ENCODE data around the gene NFATC2. TPM values are rescaled to one million over a fixed set of nuclear protein-coding genes. Genes with fewer than 3 reads are reported as not detected.
"Not testable (repeated sequence)": the region's sequence is repeated elsewhere in the genome, so short reads cannot be mapped to it uniquely, and the experiment has no call there.

Gene NFATC2
- polyA plus RNA-seq, 2 donors, result 0.75 to 0.90 TPM

DNA sequence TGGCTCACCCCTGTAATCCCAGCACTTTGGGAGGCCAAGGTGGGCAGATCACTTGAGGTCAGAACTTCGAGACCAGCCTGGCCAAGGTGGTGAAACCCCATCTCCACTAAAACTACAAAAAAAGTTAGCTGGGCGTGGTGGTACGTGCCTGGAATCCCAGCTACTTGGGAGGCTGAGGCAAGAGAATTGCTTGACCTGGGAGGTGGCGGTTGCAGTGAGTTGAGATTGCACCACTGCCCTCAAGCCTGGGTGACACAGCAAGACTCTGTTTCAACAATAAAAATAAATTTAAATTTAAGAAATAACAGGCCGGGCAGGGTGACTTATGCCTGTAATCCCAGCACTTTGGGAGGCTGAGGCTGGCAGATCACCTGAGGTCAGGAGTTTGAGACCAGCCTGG, 80.7 kb downstream of the NFATC2 start:
- not testable (repeated sequence) for H3K4me3 ChIP-seq (ENCODE audit: low read depth in 1 of 2, low read length in 2 of 2); H3K9me3 ChIP-seq (ENCODE audit: control insufficient read depth in 2 of 2, insufficient read depth in 1 of 2, low read depth in 1 of 2, low read length in 1 of 2); H3K36me3 ChIP-seq (ENCODE audit: control insufficient read depth in 2 of 2, insufficient read depth in 2 of 2, low read length in 1 of 2); H3K27me3 ChIP-seq (ENCODE audit: control insufficient read depth in 1 of 2, insufficient read depth in 2 of 2, low read length in 2 of 2); H3K27ac ChIP-seq (ENCODE audit: low read depth in 2 of 2, low read length in 1 of 2)
- 90 to 92% methylated on average over 5 of the region's 5 CpGs for WGBS, 2 donors
- peaks cover 3 to 14% of the 10 kb centered on the region in 2 donors for H3K4me1 ChIP-seq (ENCODE audit: control insufficient read depth in 2 of 2, insufficient read depth in 2 of 2, low read length in 1 of 2)

DNA sequence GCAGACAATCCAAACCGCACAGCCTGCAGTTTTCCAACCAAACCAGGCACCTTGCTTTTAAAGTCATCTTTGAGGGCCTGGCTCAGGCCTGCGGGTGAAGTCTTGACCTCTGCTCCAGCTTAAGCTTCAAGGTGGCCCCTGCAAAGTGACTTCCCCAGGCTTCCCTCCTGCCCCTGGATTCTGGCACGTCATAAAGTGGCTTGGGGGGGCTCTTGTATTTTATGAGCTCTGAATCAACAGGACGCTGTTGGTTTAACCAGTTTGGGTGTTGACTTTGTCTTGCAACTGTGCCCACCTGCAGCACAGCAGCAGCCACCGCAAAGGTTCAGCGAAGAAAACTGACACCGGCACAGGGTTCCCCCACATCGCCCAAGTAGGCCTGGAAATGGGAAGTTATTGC, 81.2 kb downstream of the NFATC2 start:
- Histone ChIP-seq H3K36me3 (ENCODE audit: control insufficient read depth in 2 of 2, insufficient read depth in 2 of 2, low read length in 1 of 2) (no peaks in the 10 kb centered on the region), H3K9me3 (ENCODE audit: control insufficient read depth in 2 of 2, insufficient read depth in 1 of 2, low read depth in 1 of 2, low read length in 1 of 2) (no peaks in the 10 kb centered on the region), H3K4me1 (ENCODE audit: control insufficient read depth in 2 of 2, insufficient read depth in 2 of 2, low read length in 1 of 2) (peaks cover 3 to 18% of the 10 kb centered on the region in 2 donors), H3K27ac (ENCODE audit: low read depth in 2 of 2, low read length in 1 of 2) (no peak overlapping the region), H3K4me3 (ENCODE audit: low read depth in 1 of 2, low read length in 2 of 2) (no peak overlapping the region), H3K27me3 (ENCODE audit: control insufficient read depth in 1 of 2, insufficient read depth in 2 of 2, low read length in 2 of 2) (no peaks in the 10 kb centered on the region)
- WGBS, 2 donors, result 93 to 95% methylated on average over 8 of the region's 8 CpGs

DNA sequence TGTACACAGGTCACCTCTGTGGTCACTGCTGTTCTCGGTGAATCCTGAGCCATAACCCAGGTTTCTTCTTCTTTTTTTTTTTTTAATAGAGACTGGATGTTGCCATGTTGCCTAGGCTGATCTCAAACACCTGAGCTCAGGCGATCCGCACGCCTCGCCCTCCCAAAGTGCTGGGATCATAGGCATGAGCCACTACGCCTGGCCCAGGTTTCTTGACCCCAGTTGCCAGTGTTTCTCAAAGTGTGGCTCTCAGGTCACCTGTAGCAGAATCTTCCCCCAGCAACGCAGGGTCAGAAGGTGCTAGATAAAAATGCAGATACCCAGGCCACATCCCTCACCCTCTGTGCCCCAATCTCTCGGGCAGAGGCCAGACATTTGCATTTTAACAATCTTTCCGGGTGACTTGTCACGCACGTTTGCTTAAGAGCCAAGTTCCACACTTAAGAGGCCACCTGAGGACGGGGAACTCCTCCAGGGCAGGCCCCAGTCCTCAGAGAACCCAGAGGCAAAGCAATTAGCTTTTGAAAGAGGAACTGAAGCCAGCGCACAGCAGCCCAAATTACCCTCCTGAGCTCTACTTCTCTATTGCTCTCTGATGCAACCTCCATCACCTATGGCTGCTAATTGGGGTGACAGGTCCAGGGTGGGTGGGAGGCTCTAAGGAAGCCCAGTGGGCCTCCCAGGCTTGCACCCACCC, 81.8 kb downstream of the NFATC2 start:
- Histone ChIP-seq H3K9me3 (ENCODE audit: control insufficient read depth in 2 of 2, insufficient read depth in 1 of 2, low read depth in 1 of 2, low read length in 1 of 2) (no peaks in the 10 kb centered on the region), H3K4me1 (ENCODE audit: control insufficient read depth in 2 of 2, insufficient read depth in 2 of 2, low read length in 1 of 2) (peaks cover 3 to 18% of the 10 kb centered on the region in 2 donors), H3K4me3 (ENCODE audit: low read depth in 1 of 2, low read length in 2 of 2) (no peak overlapping the region), H3K27me3 (ENCODE audit: control insufficient read depth in 1 of 2, insufficient read depth in 2 of 2, low read length in 2 of 2) (no peaks in the 10 kb centered on the region), H3K27ac (ENCODE audit: low read depth in 2 of 2, low read length in 1 of 2) (no peak overlapping the region), H3K36me3 (ENCODE audit: control insufficient read depth in 2 of 2, insufficient read depth in 2 of 2, low read length in 1 of 2) (no peaks in the 10 kb centered on the region)
- 86 to 88% methylated on average over 13 of the region's 13 CpGs for WGBS, 2 donors

DNA sequence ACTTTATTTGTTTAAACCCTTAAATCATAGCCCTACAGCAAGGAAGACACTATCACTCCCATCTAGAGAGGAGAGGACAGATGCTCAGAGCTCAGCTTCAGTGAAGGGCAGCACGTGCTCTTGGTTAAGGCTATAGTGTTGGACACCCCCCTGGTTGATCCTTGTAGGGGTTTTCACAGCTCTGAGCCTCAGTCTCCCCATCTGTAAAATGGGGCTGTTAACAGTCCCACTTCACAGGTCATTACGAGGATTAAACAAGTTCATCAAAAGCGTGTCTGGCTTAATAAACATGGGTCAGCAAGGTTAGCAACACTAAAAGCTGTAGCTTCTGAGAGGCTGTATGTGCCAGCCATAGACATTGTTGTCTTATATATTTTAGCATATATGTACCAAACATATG, 82.4 kb downstream of the NFATC2 start:
- no peak overlapping the region for H3K4me3 ChIP-seq (ENCODE audit: low read depth in 1 of 2, low read length in 2 of 2)
- H3K27me3 ChIP-seq (ENCODE audit: control insufficient read depth in 1 of 2, insufficient read depth in 2 of 2, low read length in 2 of 2), result no peaks in the 10 kb centered on the region
- H3K4me1 ChIP-seq (ENCODE audit: control insufficient read depth in 2 of 2, insufficient read depth in 2 of 2, low read length in 1 of 2), result peaks cover 3 to 18% of the 10 kb centered on the region in 2 donors
- no peaks in the 10 kb centered on the region for H3K36me3 ChIP-seq (ENCODE audit: control insufficient read depth in 2 of 2, insufficient read depth in 2 of 2, low read length in 1 of 2)
- no peak overlapping the region for H3K27ac ChIP-seq (ENCODE audit: low read depth in 2 of 2, low read length in 1 of 2)
- H3K9me3 ChIP-seq (ENCODE audit: control insufficient read depth in 2 of 2, insufficient read depth in 1 of 2, low read depth in 1 of 2, low read length in 1 of 2), result no peaks in the 10 kb centered on the region
- 95% methylated on average over 3 of the region's 3 CpGs for WGBS, 2 donors

DNA sequence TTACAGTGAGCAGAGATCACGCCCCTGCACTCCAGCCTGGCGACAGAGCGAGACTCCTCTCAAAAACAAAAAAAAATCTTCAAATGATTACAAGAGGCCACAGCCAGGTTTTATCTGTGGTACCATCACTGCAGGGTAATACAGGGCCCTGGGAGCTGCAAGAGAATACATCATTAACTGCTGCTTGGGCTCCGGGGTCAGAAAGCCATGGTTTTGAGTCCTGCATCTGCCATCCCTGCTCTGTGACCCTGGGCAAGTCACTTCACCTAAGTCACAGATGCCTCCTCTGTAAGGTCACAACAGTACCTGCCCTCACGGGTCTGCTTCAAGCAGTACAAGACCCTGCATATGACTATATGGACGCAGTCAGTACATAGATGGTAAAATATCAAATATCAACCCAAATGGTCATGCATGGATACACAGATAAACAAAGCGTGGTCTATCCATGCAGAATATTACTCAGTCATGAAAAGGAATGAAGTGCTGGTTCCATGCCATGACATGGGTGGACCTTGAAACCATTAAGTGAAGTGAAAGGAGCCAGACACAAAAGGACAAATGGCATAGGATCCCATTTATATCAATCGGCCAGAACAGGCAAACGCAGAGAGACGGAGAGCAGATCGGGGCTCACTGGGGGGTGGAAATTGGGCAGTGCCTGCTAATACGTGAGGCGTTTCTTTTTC, 83.6 kb downstream of the NFATC2 start:
- no peaks in the 10 kb centered on the region for H3K36me3 ChIP-seq (ENCODE audit: control insufficient read depth in 2 of 2, insufficient read depth in 2 of 2, low read length in 1 of 2)
- 94 to 96% methylated on average over 13 of the region's 13 CpGs for whole genome bisulfite sequencing, 2 donors
- H3K9me3 ChIP-seq (ENCODE audit: control insufficient read depth in 2 of 2, insufficient read depth in 1 of 2, low read depth in 1 of 2, low read length in 1 of 2), result no peaks in the 10 kb centered on the region
- H3K4me1 ChIP-seq (ENCODE audit: control insufficient read depth in 2 of 2, insufficient read depth in 2 of 2, low read length in 1 of 2), result peaks cover 3 to 18% of the 10 kb centered on the region in 2 donors
- no peak overlapping the region for H3K27ac ChIP-seq (ENCODE audit: low read depth in 2 of 2, low read length in 1 of 2)
- H3K4me3 ChIP-seq (ENCODE audit: low read depth in 1 of 2, low read length in 2 of 2), result no peak overlapping the region
- H3K27me3 ChIP-seq (ENCODE audit: control insufficient read depth in 1 of 2, insufficient read depth in 2 of 2, low read length in 2 of 2), result no peaks in the 10 kb centered on the region

DNA sequence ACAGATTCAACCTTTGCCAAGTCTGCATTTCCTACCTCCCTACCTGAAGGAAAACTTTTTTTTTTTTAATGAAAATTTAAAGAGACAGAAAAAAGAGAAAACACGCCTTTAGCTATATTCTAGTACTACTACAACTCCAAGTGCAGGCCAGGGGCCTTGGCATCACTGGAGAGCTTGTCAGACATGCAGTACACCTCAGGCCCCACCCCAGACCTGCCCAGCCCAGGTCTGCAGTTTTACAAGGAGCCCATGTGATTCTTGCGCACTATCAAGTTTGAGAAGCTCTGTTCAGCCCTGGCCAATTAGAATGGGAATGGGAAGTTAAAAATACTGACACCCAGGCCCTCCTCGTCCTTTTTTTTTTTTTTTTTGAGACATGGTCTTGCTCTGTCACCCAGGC, 85.0 kb downstream of the NFATC2 start:
- peaks cover 3 to 11% of the 10 kb centered on the region in 2 donors for H3K4me1 ChIP-seq (ENCODE audit: control insufficient read depth in 2 of 2, insufficient read depth in 2 of 2, low read length in 1 of 2)
- peaks cover 2 to 3% of the 10 kb centered on the region in 2 donors for H3K36me3 ChIP-seq (ENCODE audit: control insufficient read depth in 2 of 2, insufficient read depth in 2 of 2, low read length in 1 of 2)
- H3K27me3 ChIP-seq (ENCODE audit: control insufficient read depth in 1 of 2, insufficient read depth in 2 of 2, low read length in 2 of 2), result no peaks in the 10 kb centered on the region
- H3K9me3 ChIP-seq (ENCODE audit: control insufficient read depth in 2 of 2, insufficient read depth in 1 of 2, low read depth in 1 of 2, low read length in 1 of 2), result no peaks in the 10 kb centered on the region
- no peak overlapping the region for H3K4me3 ChIP-seq (ENCODE audit: low read depth in 1 of 2, low read length in 2 of 2)
- 31 to 68% methylated on average over 3 of the region's 3 CpGs for WGBS, 2 donors
- H3K27ac ChIP-seq (ENCODE audit: low read depth in 2 of 2, low read length in 1 of 2), result peak overlapping the region; percentile 81 to 90

DNA sequence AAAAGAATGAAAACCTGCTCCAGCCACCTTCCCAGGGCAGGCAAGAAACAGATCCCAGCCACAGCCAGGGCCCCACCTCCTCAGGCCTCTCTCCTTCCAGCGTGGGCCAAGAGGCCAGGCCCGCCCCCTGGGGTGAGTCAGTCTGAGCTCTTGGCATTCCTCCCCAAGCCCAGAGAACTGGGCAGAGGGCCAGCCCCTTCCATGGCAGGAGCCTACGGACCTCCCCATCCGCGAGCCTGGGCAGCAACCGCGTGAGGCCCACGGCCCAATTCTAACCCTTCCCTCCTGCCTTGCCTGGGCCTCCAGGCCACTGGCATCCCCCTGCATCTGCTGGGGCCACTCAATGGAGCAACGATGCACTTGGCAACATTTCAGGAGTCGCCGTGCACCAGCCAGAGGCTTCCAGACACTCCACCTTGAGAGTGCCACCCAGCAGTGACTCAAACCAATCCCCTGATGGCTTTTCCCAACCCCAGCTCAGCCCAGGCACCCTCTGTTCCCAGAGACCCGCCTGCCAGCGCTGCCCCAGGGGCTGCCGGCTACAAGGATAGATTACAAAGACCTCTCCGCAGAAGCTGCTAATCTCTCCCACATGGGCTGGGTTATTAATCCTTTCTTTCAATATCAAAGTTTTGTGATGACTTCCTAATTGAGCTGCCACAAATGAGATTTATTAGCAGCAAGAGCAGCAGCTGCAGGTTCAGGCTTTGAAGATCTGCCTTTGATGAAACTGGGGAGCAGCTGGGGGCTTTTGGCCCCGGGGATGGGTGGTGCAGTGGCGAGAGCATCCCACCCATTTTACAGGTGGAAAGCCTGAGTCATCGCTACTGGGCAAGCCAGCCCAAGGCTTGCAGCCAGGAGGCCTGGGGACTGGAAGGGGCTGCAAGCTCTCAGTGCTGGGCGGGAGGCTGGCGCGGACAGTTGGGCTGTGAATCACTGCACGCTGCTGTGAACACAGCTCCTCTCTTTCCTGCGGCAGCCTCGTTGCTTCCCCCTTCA, 85.7 kb downstream of the NFATC2 start:
- Histone ChIP-seq H3K9me3 (ENCODE audit: control insufficient read depth in 2 of 2, insufficient read depth in 1 of 2, low read depth in 1 of 2, low read length in 1 of 2) (no peaks in the 10 kb centered on the region), H3K4me1 (ENCODE audit: control insufficient read depth in 2 of 2, insufficient read depth in 2 of 2, low read length in 1 of 2) (peaks cover 3 to 11% of the 10 kb centered on the region in 2 donors), H3K36me3 (ENCODE audit: control insufficient read depth in 2 of 2, insufficient read depth in 2 of 2, low read length in 1 of 2) (peaks cover 3 to 5% of the 10 kb centered on the region in 2 donors), H3K4me3 (ENCODE audit: low read depth in 1 of 2, low read length in 2 of 2) (no peak overlapping the region), H3K27ac (ENCODE audit: low read depth in 2 of 2, low read length in 1 of 2) (peak overlapping the region; percentile 81 to 90), H3K27me3 (ENCODE audit: control insufficient read depth in 1 of 2, insufficient read depth in 2 of 2, low read length in 2 of 2) (no peaks in the 10 kb centered on the region)
- whole genome bisulfite sequencing, 2 donors, result 17 to 26% methylated on average over 24 of the region's 24 CpGs

DNA sequence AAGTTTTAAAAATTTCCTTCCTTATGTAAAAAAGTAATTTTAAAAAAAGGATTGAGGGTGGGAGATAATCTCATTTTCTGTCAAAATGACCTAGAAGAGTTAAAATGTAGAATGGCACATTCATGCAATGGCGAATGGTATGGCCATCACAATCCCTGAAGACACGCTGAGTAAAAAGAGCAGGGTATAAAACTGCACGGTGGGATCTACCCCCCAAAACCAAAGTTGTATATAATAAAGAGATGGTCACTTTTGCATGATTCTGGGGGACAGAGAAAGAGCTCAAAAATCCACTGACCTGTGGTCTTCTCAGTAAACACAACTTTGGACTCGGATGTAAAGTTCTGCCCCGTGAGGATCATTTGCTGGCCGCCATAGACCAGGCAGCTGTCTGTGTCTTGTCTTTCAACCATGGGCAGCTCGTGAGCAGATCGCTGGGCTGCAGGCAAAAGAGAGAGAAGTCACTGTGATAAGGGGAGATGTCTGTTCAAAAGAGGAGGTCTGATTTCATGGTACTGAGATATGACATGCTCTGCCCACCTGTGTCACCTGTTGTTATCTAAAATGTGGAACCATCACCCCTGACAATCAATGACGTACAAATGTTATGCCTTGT, 88.2 kb downstream of the NFATC2 start:
- Histone ChIP-seq H3K36me3 (ENCODE audit: control insufficient read depth in 2 of 2, insufficient read depth in 2 of 2, low read length in 1 of 2) (peaks cover 3 to 5% of the 10 kb centered on the region in 2 donors), H3K27ac (ENCODE audit: low read depth in 2 of 2, low read length in 1 of 2) (no peak overlapping the region), H3K9me3 (ENCODE audit: control insufficient read depth in 2 of 2, insufficient read depth in 1 of 2, low read depth in 1 of 2, low read length in 1 of 2) (no peaks in the 10 kb centered on the region), H3K4me1 (ENCODE audit: control insufficient read depth in 2 of 2, insufficient read depth in 2 of 2, low read length in 1 of 2) (peaks cover 3 to 11% of the 10 kb centered on the region in 2 donors), H3K4me3 (ENCODE audit: low read depth in 1 of 2, low read length in 2 of 2) (no peak overlapping the region), H3K27me3 (ENCODE audit: control insufficient read depth in 1 of 2, insufficient read depth in 2 of 2, low read length in 2 of 2) (no peaks in the 10 kb centered on the region)
- WGBS, 2 donors, result 97 to 99% methylated on average over 9 of the region's 9 CpGs
